DOHH2 (cell line): Measurements from ENCODE around the gene LRR1.

Experiments
- H3F3A ChIP-seq: fragments of 200-600 bp; sonication (generic), shearing (Covaris generic); 2 replicates; pipeline ENCODE4 v1.6.0; 2016; ENCODE audit warnings: antibody characterized with exemption, mild to moderate bottlenecking; ENCODE audit not compliant: control insufficient read depth, insufficient read depth
- H3K27ac ChIP-seq: fragments of 200-600 bp; sonication (generic); 2 replicates; pipeline ENCODE4 v1.5.1; 2014; ENCODE audit warnings: low read depth, mild to moderate bottlenecking, low read length, moderate library complexity
- H3K27me3 ChIP-seq: fragments of 200-600 bp; sonication (generic); 2 replicates; pipeline ENCODE4 v1.6.1; 2014; ENCODE audit warnings: mild to moderate bottlenecking, low read length, mixed read lengths; ENCODE audit not compliant: control insufficient read depth
- H3K36me3 ChIP-seq: fragments of 200-600 bp; sonication (generic); 2 replicates; pipeline ENCODE4 v1.6.1; 2014; ENCODE audit warnings: mild to moderate bottlenecking, low read length, moderate library complexity, mixed read lengths; ENCODE audit not compliant: control insufficient read depth
- H3K4me1 ChIP-seq: fragments of 200-600 bp; sonication (generic); 2 replicates; pipeline ENCODE4 v1.6.1; 2014; ENCODE audit warnings: mild to moderate bottlenecking, low read length, mixed read lengths; ENCODE audit not compliant: control insufficient read depth
- H3K4me2 ChIP-seq: fragments of 200-600 bp; sonication (generic); 2 replicates; pipeline ENCODE4 v1.6.0; 2014; ENCODE audit warnings: mild to moderate bottlenecking, low read length, moderate library complexity
- H3K4me3 ChIP-seq: fragments of 200-600 bp; sonication (generic); 2 replicates; pipeline ENCODE4 v1.5.1; 2014; ENCODE audit warnings: mild to moderate bottlenecking, low read length, mixed read lengths
- H3K79me2 ChIP-seq: fragments of 200-600 bp; sonication (generic); 2 replicates; pipeline ENCODE4 v1.6.1; 2014; ENCODE audit warnings: mild to moderate bottlenecking, low read length, mixed read lengths; ENCODE audit not compliant: control insufficient read depth
- H3K9me2 ChIP-seq: fragments of 200-600 bp; sonication (generic); replicated peaks from 2 replicates; pipeline ENCODE4 v1.6.1; 2014; ENCODE audit warnings: mild to moderate bottlenecking, low read length, mixed read lengths; ENCODE audit not compliant: control insufficient read depth
- H3K9me3 ChIP-seq: fragments of 200-600 bp; sonication (generic); 2 replicates; pipeline ENCODE4 v1.6.1; 2014; ENCODE audit warnings: antibody characterized with exemption, low read length, mixed read lengths; ENCODE audit not compliant: control insufficient read depth, insufficient read depth
- H4K20me1 ChIP-seq: fragments of 200-600 bp; sonication (generic); 2 replicates; pipeline ENCODE4 v1.6.0; 2014; ENCODE audit warnings: low read depth, mild to moderate bottlenecking, antibody characterized with exemption, low read length, moderate library complexity; ENCODE audit not compliant: control insufficient read depth, insufficient read depth
- CTCF ChIP-seq: fragments of 200-600 bp; sonication (generic); IDR thresholded peaks from one replicate; pipeline ENCODE4 v1.5.1; 2014; ENCODE audit warnings: antibody characterized with exemption, mild to moderate bottlenecking, low read depth, low read length; ENCODE audit not compliant: poor library complexity, severe bottlenecking
- EZH2phosphoT487 ChIP-seq: fragments of 200-600 bp; sonication (generic); IDR thresholded peaks from 2 replicates; pipeline ENCODE4 v1.6.1; 2017; ENCODE audit warnings: borderline replicate concordance, mild to moderate bottlenecking, antibody characterized with exemption, low read length, moderate library complexity, mixed read lengths

The LRR1 gene

GRCh38 chr14:49569281-49569680, 29.5 kb upstream of the LRR1 start:
- H3K27ac ChIP-seq, result no peak overlapping the region
- TF ChIP-seq EZH2phosphoT487, result no peak
- no peak for TF ChIP-seq CTCF
- no peaks in the 10 kb centered on the region for H3K9me2 ChIP-seq
- H4K20me1 ChIP-seq, result no peaks in the 10 kb centered on the region
- no peaks in the 10 kb centered on the region for H3K4me1 ChIP-seq
- H3K79me2 ChIP-seq, result no peaks in the 10 kb centered on the region
- H3K4me3 ChIP-seq, result no peak overlapping the region
- no peak overlapping the region for H3K4me2 ChIP-seq
- H3F3A ChIP-seq, result peaks cover 14% of the 10 kb centered on the region; the same call in 1 of the 2 replicates
- H3K9me3 ChIP-seq, result no peaks in the 10 kb centered on the region
- H3K27me3 ChIP-seq, result no peaks in the 10 kb centered on the region
- H3K36me3 ChIP-seq, result peaks cover 9% of the 10 kb centered on the region

- Histone ChIP-seq H3K79me2 (peaks cover 10% of the 10 kb centered on the region), H3K4me1 (no peaks in the 10 kb centered on the region), H3K27me3 (no peaks in the 10 kb centered on the region), H3K27ac (no peak overlapping the region), H3K36me3 (peaks cover 47% of the 10 kb centered on the region), H3K9me3 (no peaks in the 10 kb centered on the region), H3K9me2 (no peaks in the 10 kb centered on the region), H4K20me1 (no peaks in the 10 kb centered on the region), H3F3A (peaks cover 25% of the 10 kb centered on the region), H3K4me3 (no peak overlapping the region), H3K4me2 (no peak overlapping the region)
- TF ChIP-seq EZH2phosphoT487, result no peak
These were observed 24.7 kb upstream of the LRR1 start for GRCh38 chr14:49574038-49574437.

- Histone ChIP-seq H3K36me3 (peaks cover 83% of the 10 kb centered on the region), H3K9me3 (no peaks in the 10 kb centered on the region), H3K9me2 (no peaks in the 10 kb centered on the region), H3K4me2 (no peak overlapping the region), H3K27ac (no peak overlapping the region), H3K4me1 (peaks cover 10% of the 10 kb centered on the region), H3K79me2 (peaks cover 50% of the 10 kb centered on the region), H3K27me3 (no peaks in the 10 kb centered on the region), H4K20me1 (peaks cover 9% of the 10 kb centered on the region; the same call in 1 of the 2 replicates), H3F3A (peaks cover 47% of the 10 kb centered on the region), H3K4me3 (no peak overlapping the region)
- TF ChIP-seq EZH2phosphoT487, result no peak
These were observed 20.6 kb upstream of the LRR1 start for GRCh38 chr14:49578141-49578540.

- Histone ChIP-seq H3K4me2 (no peak overlapping the region), H3K9me3 (no peaks in the 10 kb centered on the region), H3K9me2 (no peaks in the 10 kb centered on the region), H3K4me3 (no peak overlapping the region), H3K27ac (no peak overlapping the region), H3K4me1 (peaks cover 25% of the 10 kb centered on the region), H3K79me2 (peaks cover 67% of the 10 kb centered on the region), H3F3A (peaks cover 57% of the 10 kb centered on the region), H4K20me1 (peaks cover 25% of the 10 kb centered on the region), H3K27me3 (no peaks in the 10 kb centered on the region), H3K36me3 (peaks cover 85% of the 10 kb centered on the region)
- TF ChIP-seq EZH2phosphoT487 (no peak), CTCF (no peak)
These were observed 18.9 kb upstream of the LRR1 start for GRCh38 chr14:49579841-49580240.
